HepG2 (cell line): ENCODE results near the gene AKAIN1. TPM values are rescaled to one million over a fixed set of nuclear protein-coding genes. Genes with fewer than 3 reads are reported as not detected.

Source experiments
- CENPT ChIP-seq: sonication (generic); formaldehyde crosslinking; IDR thresholded peaks from 2 replicates; pipeline ENCODE4 v1.8.0; 2022; ENCODE audit warnings: low read depth, mild to moderate bottlenecking, moderate library complexity, missing genetic modification reagents
- FOXC1 ChIP-seq: sonication (generic); formaldehyde crosslinking; IDR thresholded peaks from 2 replicates; pipeline ENCODE4 v1.8.0; 2022; ENCODE audit warnings: mild to moderate bottlenecking, missing genetic modification reagents, borderline replicate concordance
- HES4 ChIP-seq: sonication (generic); formaldehyde crosslinking; IDR thresholded peaks from 2 replicates; pipeline ENCODE4 v1.9.0; 2021; ENCODE audit warnings: mild to moderate bottlenecking, missing genetic modification reagents, borderline replicate concordance
- IKZF1 ChIP-seq: fragments of 450-650 bp; IDR thresholded peaks from 2 replicates; pipeline ENCODE4 v1.7.1; 2016
- LBX2 ChIP-seq: sonication (generic); formaldehyde crosslinking; IDR thresholded peaks from 2 replicates; pipeline ENCODE4 v1.5.0; 2020; ENCODE audit warnings: missing genetic modification reagents, mild to moderate bottlenecking, borderline replicate concordance
- MAF1 ChIP-seq: sonication (generic); formaldehyde crosslinking; IDR thresholded peaks from 2 replicates; pipeline ENCODE4 v1.5.0; 2020; ENCODE audit warnings: missing genetic modification reagents, borderline replicate concordance
- PREB ChIP-seq: sonication (generic); formaldehyde crosslinking; IDR thresholded peaks from 2 replicates; pipeline ENCODE4 v1.4.0; 2020; ENCODE audit warnings: missing genetic modification reagents
- STAG1 ChIP-seq: sonication (generic); formaldehyde crosslinking; IDR thresholded peaks from 2 replicates; pipeline ENCODE4 v1.4.0; 2020; ENCODE audit warnings: missing genetic modification reagents
- TSC22D2 ChIP-seq: sonication (generic); formaldehyde crosslinking; IDR thresholded peaks from 2 replicates; pipeline ENCODE4 v1.5.1; 2020; ENCODE audit warnings: missing genetic modification reagents, mild to moderate bottlenecking, borderline replicate concordance
- ZBTB44 ChIP-seq: sonication (generic); formaldehyde crosslinking; IDR thresholded peaks from 2 replicates; pipeline ENCODE4 v1.4.0; 2020; ENCODE audit warnings: missing genetic modification reagents
- ZNF563 ChIP-seq: sonication (generic); formaldehyde crosslinking; IDR thresholded peaks from 2 replicates; pipeline ENCODE4 v1.8.0; 2022; ENCODE audit warnings: mild to moderate bottlenecking, moderate library complexity, missing genetic modification reagents
- ZNF740 ChIP-seq: sonication (generic); formaldehyde crosslinking; IDR thresholded peaks from 2 replicates; pipeline ENCODE4 v1.4.0; 2020; ENCODE audit warnings: missing genetic modification reagents
- polyA plus RNA-seq, 8 experiments: library from polyadenylated mRNA; depleted of rRNA in 3 of 8; stranded (reverse) in 7 of 8; unstranded in 1 of 8; fragments of >200 nt; fragmentation: Illumina TruSeq in 4 of 8; extraction: Trizol in 4 of 8; gene quantifications; 2 replicates each; pipeline versions ENCODE4 v1.2.1 to v1.2.3, GENCODE V29; 2011 to 2016; ENCODE audit warnings: low read depth in 4 of 8, missing spikeins in 1 of 8, mixed read lengths in 1 of 8; ENCODE audit not compliant: insufficient read depth in 1 of 8
- total RNA-seq, 5 experiments: library from RNA; depleted of rRNA; stranded (reverse); fragments of >200 nt; fragmentation: Illumina TruSeq; extraction: Trizol; gene quantifications; 2 replicates each; pipeline ENCODE4 v1.2.3, GENCODE V29; 2016; ENCODE audit warnings: low read depth in 1 of 5
- TF ChIP-seq, protein P1 (sequence below), 2 experiments: fragments of 450-650 bp in 1 of 2; sonication (generic) in 1 of 2; formaldehyde crosslinking in 1 of 2; IDR thresholded peaks; 2 replicates each; pipeline versions ENCODE4 v1.6.1 to v1.8.0; 2016 to 2022; ENCODE audit warnings: antibody characterized with exemption in 1 of 2, mild to moderate bottlenecking in 1 of 2, missing genetic modification reagents in 1 of 2
- TF ChIP-seq, protein P2 (sequence below): IDR thresholded peaks from 2 replicates; pipeline ENCODE4 v1.6.1; 2016

Gene AKAIN1
- total and polyA plus RNA-seq, 2 of the 13 experiments (the other 11 are each of a cell fraction or from before 2014, with no cell fraction given) = not detected

- TF ChIP-seq, protein P1, sequence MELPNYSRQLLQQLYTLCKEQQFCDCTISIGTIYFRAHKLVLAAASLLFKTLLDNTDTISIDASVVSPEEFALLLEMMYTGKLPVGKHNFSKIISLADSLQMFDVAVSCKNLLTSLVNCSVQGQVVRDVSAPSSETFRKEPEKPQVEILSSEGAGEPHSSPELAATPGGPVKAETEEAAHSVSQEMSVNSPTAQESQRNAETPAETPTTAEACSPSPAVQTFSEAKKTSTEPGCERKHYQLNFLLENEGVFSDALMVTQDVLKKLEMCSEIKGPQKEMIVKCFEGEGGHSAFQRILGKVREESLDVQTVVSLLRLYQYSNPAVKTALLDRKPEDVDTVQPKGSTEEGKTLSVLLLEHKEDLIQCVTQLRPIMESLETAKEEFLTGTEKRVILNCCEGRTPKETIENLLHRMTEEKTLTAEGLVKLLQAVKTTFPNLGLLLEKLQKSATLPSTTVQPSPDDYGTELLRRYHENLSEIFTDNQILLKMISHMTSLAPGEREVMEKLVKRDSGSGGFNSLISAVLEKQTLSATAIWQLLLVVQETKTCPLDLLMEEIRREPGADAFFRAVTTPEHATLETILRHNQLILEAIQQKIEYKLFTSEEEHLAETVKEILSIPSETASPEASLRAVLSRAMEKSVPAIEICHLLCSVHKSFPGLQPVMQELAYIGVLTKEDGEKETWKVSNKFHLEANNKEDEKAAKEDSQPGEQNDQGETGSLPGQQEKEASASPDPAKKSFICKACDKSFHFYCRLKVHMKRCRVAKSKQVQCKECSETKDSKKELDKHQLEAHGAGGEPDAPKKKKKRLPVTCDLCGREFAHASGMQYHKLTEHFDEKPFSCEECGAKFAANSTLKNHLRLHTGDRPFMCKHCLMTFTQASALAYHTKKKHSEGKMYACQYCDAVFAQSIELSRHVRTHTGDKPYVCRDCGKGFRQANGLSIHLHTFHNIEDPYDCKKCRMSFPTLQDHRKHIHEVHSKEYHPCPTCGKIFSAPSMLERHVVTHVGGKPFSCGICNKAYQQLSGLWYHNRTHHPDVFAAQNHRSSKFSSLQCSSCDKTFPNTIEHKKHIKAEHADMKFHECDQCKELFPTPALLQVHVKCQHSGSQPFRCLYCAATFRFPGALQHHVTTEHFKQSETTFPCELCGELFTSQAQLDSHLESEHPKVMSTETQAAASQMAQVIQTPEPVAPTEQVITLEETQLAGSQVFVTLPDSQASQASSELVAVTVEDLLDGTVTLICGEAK (IDR thresholded peaks at IDR 0.05) = no peak
- TF ChIP-seq, protein P1 (CRISPR knock-in tag; IDR thresholded peaks at IDR 0.05) = no peak; the same call in 1 of the 2 replicates
- TF ChIP-seq FOXC1 (CRISPR knock-in tag) (peak; percentile 37; the same call in 1 of the 2 replicates), LBX2 (peak; percentile 79; the same call in 1 of the 2 replicates), ZNF563 (peak; percentile 87), ZBTB44 (CRISPR knock-in tag) (0 out of 2 replicates have a peak, but pooled peaks have one; percentile 57), TSC22D2 (CRISPR knock-in tag) (peak; percentile 96), HES4 (CRISPR knock-in tag) (peak; percentile 93), ZNF740 (0 out of 2 replicates have a peak, but pooled peaks have one; percentile 43), STAG1 (CRISPR knock-in tag) (peak; percentile 21; the same call in 1 of the 2 replicates), MAF1 (CRISPR knock-in tag) (0 out of 2 replicates have a peak, but pooled peaks have one; percentile 45), PREB (CRISPR knock-in tag) (0 out of 2 replicates have a peak, but pooled peaks have one; percentile 22), CENPT (peak; percentile 62; the same call in 1 of the 2 replicates), IKZF1 (no peak)
- TF ChIP-seq, protein P2, sequence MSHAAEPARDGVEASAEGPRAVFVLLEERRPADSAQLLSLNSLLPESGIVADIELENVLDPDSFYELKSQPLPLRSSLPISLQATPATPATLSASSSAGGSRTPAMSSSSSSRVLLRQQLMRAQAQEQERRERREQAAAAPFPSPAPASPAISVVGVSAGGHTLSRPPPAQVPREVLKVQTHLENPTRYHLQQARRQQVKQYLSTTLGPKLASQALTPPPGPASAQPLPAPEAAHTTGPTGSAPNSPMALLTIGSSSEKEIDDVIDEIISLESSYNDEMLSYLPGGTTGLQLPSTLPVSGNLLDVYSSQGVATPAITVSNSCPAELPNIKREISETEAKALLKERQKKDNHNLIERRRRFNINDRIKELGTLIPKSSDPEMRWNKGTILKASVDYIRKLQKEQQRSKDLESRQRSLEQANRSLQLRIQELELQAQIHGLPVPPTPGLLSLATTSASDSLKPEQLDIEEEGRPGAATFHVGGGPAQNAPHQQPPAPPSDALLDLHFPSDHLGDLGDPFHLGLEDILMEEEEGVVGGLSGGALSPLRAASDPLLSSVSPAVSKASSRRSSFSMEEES (CRISPR knock-in tag) = peak; percentile 57; the same call in 1 of the 2 replicates
These were observed at the start of gene AKAIN1 (continued) for GRCh38 chr18:5197032-5197434.
